Activated B cell treated with CpG ODN at 0.5 μM for 24 hours (primary cell): Measurements from ENCODE around the gene PREX1. TPM values are rescaled to one million over a fixed set of nuclear protein-coding genes. Genes with fewer than 3 reads are reported as not detected.

Source experiments
- ATAC-seq: fragments of 200-7000 bp; cut with Tn5 transposase; one replicate; pipeline ENCODE4 v1.10.0; 2021; ENCODE audit warnings: low read depth, mild to moderate bottlenecking, moderate library complexity
- CTCF ChIA-PET: fragments of 350-600 bp; sonication (Branson Sonifier 250); formaldehyde crosslinking; loops from one replicate; lab custom pipeline; 2021; ENCODE audit warnings: antibody characterized with exemption; lab: Charles Lee
- POLR2A ChIA-PET: fragments of 350-600 bp; sonication (Branson Sonifier 250); formaldehyde crosslinking; loops from one replicate; lab custom pipeline; 2021; ENCODE audit warnings: antibody characterized with exemption; lab: Charles Lee
- DNase-seq: peaks from one replicate; pipeline ENCODE4 v3.0.0; 2022
- H3K27ac Mint-ChIP-seq: one replicate; pipeline ENCODE4 v1.8.0; 2020; ENCODE audit warnings: mixed read lengths
- H3K27me3 Mint-ChIP-seq: one replicate; pipeline ENCODE4 v1.8.0; 2021; ENCODE audit warnings: mixed read lengths
- H3K36me3 Mint-ChIP-seq: one replicate; pipeline ENCODE4 v1.8.0; 2021; ENCODE audit warnings: low read depth, mixed read lengths
- H3K4me1 Mint-ChIP-seq: one replicate; pipeline ENCODE4 v1.8.0; 2021; ENCODE audit warnings: mixed read lengths
- H3K4me3 Mint-ChIP-seq: one replicate; pipeline ENCODE4 v1.8.0; 2020; ENCODE audit warnings: mild to moderate bottlenecking, mixed read lengths
- H3K9me3 Mint-ChIP-seq: one replicate; pipeline ENCODE4 v1.8.0; 2020; ENCODE audit warnings: mixed read lengths
- intact Hi-C: fragments of 100-400 bp; cut with micrococcal nuclease; formaldehyde crosslinking; loops from one replicate; pipeline ENCODE4 v1.15.1; 2024
- total RNA-seq: library from RNA; stranded (reverse); gene quantifications from 2 replicates; pipeline ENCODE4 v1.2.3, GENCODE V29; 2022
- TF ChIP-seq, protein P1 (sequence below): fragments of 200-600 bp; IDR thresholded peaks from one replicate; pipeline ENCODE4 v1.8.0; 2022; ENCODE audit warnings: antibody characterized with exemption, mild to moderate bottlenecking

The PREX1 gene
- total RNA-seq, 1 donor from 2014 or later = 71.4 TPM

GRCh38 chr20:48592107-48592940 lies 235.5 kb downstream of the PREX1 start:
- ChIA-PET POLR2A (no interaction called here), CTCF (interaction anchor here (0.8 kb wide), 1 partner anchor 28 kb away, joined by 3 read pairs; no protein-coding TSS in a partner anchor)
- H3K4me1 Mint-ChIP-seq = no peaks in the 10 kb centered on the region
- ATAC-seq (no peak), DNase-seq (no peak)
- no peak overlapping the region for H3K4me3 Mint-ChIP-seq
- intact Hi-C loops = no loop called here
- TF ChIP-seq, protein P1, sequence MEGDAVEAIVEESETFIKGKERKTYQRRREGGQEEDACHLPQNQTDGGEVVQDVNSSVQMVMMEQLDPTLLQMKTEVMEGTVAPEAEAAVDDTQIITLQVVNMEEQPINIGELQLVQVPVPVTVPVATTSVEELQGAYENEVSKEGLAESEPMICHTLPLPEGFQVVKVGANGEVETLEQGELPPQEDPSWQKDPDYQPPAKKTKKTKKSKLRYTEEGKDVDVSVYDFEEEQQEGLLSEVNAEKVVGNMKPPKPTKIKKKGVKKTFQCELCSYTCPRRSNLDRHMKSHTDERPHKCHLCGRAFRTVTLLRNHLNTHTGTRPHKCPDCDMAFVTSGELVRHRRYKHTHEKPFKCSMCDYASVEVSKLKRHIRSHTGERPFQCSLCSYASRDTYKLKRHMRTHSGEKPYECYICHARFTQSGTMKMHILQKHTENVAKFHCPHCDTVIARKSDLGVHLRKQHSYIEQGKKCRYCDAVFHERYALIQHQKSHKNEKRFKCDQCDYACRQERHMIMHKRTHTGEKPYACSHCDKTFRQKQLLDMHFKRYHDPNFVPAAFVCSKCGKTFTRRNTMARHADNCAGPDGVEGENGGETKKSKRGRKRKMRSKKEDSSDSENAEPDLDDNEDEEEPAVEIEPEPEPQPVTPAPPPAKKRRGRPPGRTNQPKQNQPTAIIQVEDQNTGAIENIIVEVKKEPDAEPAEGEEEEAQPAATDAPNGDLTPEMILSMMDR = no peak
- peaks cover 2% of the 10 kb centered on the region for H3K27me3 Mint-ChIP-seq
- H3K9me3 Mint-ChIP-seq = peaks cover 4% of the 10 kb centered on the region
- H3K36me3 Mint-ChIP-seq = no peaks in the 10 kb centered on the region
- H3K27ac Mint-ChIP-seq = no peak overlapping the region

DNA sequence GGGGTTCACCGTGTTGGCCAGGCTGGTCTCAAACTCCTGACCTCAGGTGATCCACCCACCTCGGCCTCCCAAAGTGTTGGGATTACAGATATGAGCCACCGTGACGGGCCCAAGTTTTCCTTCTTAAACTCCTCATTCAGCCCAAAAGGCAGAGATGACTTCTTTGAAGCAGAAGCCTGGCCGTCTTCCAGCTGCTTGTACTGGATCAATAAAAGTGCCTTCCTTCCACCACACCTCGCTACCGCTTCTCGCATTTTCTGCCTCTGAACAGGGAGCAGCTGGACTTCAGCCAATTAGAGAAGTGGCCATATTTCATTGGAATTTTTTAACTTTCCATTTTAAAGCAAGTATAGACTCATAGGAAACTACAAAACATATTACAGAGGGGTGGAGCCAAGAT lies 241.1 kb downstream of the PREX1 start:
- POLR2A ChIA-PET = no interaction called here
- TF ChIP-seq, protein P1 = no peak
- Mint-ChIP-seq H3K4me1 (no peaks in the 10 kb centered on the region), H3K9me3 (no peaks in the 10 kb centered on the region), H3K36me3 (no peaks in the 10 kb centered on the region), H3K27ac (no peak overlapping the region), H3K27me3 (peaks cover 21% of the 10 kb centered on the region), H3K4me3 (no peak overlapping the region)
- no peak for ATAC-seq
- no peak for DNase-seq
- CTCF ChIA-PET = no interaction called here
- intact Hi-C loops = no loop called here

DNA sequence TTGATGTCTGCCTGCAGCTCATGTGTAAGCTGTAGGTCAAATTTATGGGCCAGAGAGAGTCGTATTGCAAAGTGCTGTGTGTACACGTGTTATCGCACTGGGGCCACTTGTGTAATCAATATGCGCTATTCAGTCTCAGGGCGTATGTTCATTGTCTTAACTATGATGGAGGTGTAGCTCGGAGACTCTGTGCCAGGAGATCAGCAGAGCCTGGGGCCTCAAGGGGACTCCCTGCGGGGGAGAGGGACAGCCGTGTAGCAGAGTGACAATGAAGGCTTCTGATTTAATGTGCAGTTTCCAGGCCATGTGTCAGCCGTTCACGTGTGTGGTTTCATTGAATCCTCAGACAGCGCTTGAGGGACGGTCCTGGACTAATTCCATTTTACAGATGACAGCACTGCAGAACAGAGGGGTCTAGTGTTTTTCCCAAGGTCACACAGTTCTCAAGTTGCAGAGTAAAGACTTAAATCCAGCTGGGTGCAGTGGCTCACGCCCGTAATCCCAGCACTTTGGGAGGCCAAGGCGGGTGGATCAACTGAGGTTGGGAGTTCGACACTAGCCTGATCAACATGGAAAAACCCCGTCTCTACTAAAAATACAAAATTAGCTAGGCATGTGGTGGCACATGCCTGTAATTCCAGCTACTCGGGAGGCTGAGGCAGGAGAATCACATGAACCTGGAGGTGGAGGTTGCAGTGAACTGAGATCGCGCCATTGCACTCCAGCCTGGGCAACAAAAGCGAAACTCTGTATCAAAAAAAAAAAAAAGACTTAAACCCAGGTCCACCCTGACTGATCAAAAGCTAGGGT lies 242.5 kb downstream of the PREX1 start:
- Mint-ChIP-seq H3K27ac (no peak overlapping the region), H3K4me3 (no peak overlapping the region), H3K36me3 (no peaks in the 10 kb centered on the region), H3K27me3 (peaks cover 25% of the 10 kb centered on the region), H3K4me1 (no peaks in the 10 kb centered on the region), H3K9me3 (no peaks in the 10 kb centered on the region)
- TF ChIP-seq, protein P1 = no peak
- CTCF ChIA-PET = no interaction called here
- DNase-seq (no peak), ATAC-seq (no peak)
- POLR2A ChIA-PET = no interaction called here
- intact Hi-C loops = no loop called here

- Mint-ChIP-seq H3K27me3 (peaks cover 27% of the 10 kb centered on the region), H3K27ac (no peak overlapping the region), H3K36me3 (no peaks in the 10 kb centered on the region), H3K4me3 (no peak overlapping the region), H3K9me3 (no peaks in the 10 kb centered on the region), H3K4me1 (no peaks in the 10 kb centered on the region)
- POLR2A ChIA-PET = no interaction called here
- TF ChIP-seq, protein P1 = no peak
- no peak for ATAC-seq
- intact Hi-C loops = no loop called here
- DNase-seq = no peak
- CTCF ChIA-PET = no interaction called here
Observed at GRCh38 chr20:48584391-48585060, 243.3 kb downstream of the PREX1 start.
